Ascending aorta (tissue), 2 donors: Measurements from ENCODE around the gene STRN3. TPM values are rescaled to one million over a fixed set of nuclear protein-coding genes. Genes with fewer than 3 reads are reported as not detected.
"Not testable (repeated sequence)": the region's sequence is repeated elsewhere in the genome, so short reads cannot be mapped to it uniquely, and the experiment has no call there.

Source experiments
- DNase-seq, 2 donors: peaks; one replicate each; pipeline ENCODE4 v3.0.0-alpha.2; 2019; ENCODE audit warnings: low spot score in 2 of 2
- H3K27ac ChIP-seq, 2 donors: fragments of 200-600 bp; sonication (generic); one replicate each; pipeline ENCODE4 v1.5.1; 2016 to 2017; ENCODE audit warnings: mild to moderate bottlenecking in 1 of 2
- H3K27me3 ChIP-seq: fragments of 200-600 bp; sonication (generic); one replicate; pipeline ENCODE4 v1.5.1; 2017
- H3K36me3 ChIP-seq, 2 donors: fragments of 200-600 bp; sonication (generic); one replicate each; pipeline ENCODE4 v1.5.1; 2016
- H3K4me1 ChIP-seq, 2 donors: fragments of 200-600 bp; sonication (generic); one replicate each; pipeline ENCODE4 v1.5.1; 2016 to 2017; ENCODE audit warnings: mild to moderate bottlenecking in 1 of 2
- H3K4me3 ChIP-seq, 2 donors: fragments of 200-600 bp; sonication (generic); one replicate each; pipeline ENCODE4 v1.5.1; 2016 to 2017; ENCODE audit warnings: mild to moderate bottlenecking in 1 of 2
- H3K9me3 ChIP-seq, 2 donors: fragments of 200-600 bp; sonication (generic); one replicate each; pipeline ENCODE4 v1.5.1; 2016
- CTCF ChIP-seq, 3 experiments: fragments of 200-600 bp in 2 of 3; fragments of 450-650 bp in 1 of 3; sonication (generic) in 2 of 3; IDR thresholded peaks; one replicate each; pipeline ENCODE4 v1.5.1; 2016 to 2019; ENCODE audit warnings: antibody characterized with exemption in 3 of 3, mild to moderate bottlenecking in 1 of 3, moderate library complexity in 1 of 3
- intact Hi-C: fragments of 100-400 bp; cut with DNase I; formaldehyde crosslinking; loops from one replicate; pipeline ENCODE4 v1.15.1; 2023
- total RNA-seq: library from RNA; depleted of rRNA; stranded (reverse); fragments of >200 nt; gene quantifications from one replicate; pipeline ENCODE4 v1.1.0, GENCODE V29; 2016

Gene STRN3
- total RNA-seq, result 38.5 TPM

GRCh38 chr14:31026077-31026449 is at the start of gene STRN3:
Gene STRN3, minus strand, starts transcription at chr14:31026379. Its CDS starts 194 bp downstream, at chr14:31026185.
- intact Hi-C loops, result loop anchor here (2.0 to 5.0 kb wide), 6 partner anchors 31 to 1176 kb away; partner anchors contain the start of genes ARHGAP5, DTD2, HECTD1 and RNU6-7

GRCh38 chr14:31075144-31075543 is 49.0 kb upstream of the STRN3 start:
- TF ChIP-seq CTCF (IDR thresholded peaks at IDR 0.05), result no peak
- no peaks in the 10 kb centered on the region for H3K9me3 ChIP-seq
- intact Hi-C loops, result no loop called here
- H3K4me3 ChIP-seq, result no peak overlapping the region
- H3K36me3 ChIP-seq, result peaks cover 0 to 16% of the 10 kb centered on the region in 2 donors
- DNase-seq, result no peak
- H3K4me1 ChIP-seq, result peaks cover 0 to 16% of the 10 kb centered on the region in 2 donors
- H3K27ac ChIP-seq, result no peak overlapping the region
- H3K27me3 ChIP-seq, result no peaks in the 10 kb centered on the region

More at GRCh38 chr14:31026077-31026449, at the start of gene STRN3:
- TF ChIP-seq CTCF (IDR thresholded peaks at IDR 0.05), result no peak
- no peak for DNase-seq
- Histone ChIP-seq H3K27ac (peak within 1 kb of the TSS; percentile 100), H3K4me1 (peaks cover 0 to 14% of the 10 kb centered on the region in 2 donors), H3K36me3 (no peaks in the 10 kb centered on the region), H3K9me3 (no peaks in the 10 kb centered on the region), H3K4me3 (peak within 1 kb of the TSS; percentile 98 to 100), H3K27me3 (no peaks in the 10 kb centered on the region)

- H3K27ac ChIP-seq, result no peak overlapping the region
- no peak for TF ChIP-seq CTCF (IDR thresholded peaks at IDR 0.05)
- no peak overlapping the region for H3K4me3 ChIP-seq
- H3K27me3 ChIP-seq, result no peaks in the 10 kb centered on the region
- H3K9me3 ChIP-seq, result no peaks in the 10 kb centered on the region
- intact Hi-C loops, result no loop called here
- peaks cover 0 to 17% of the 10 kb centered on the region in 2 donors for H3K36me3 ChIP-seq
- no peak for DNase-seq
- no peaks in the 10 kb centered on the region for H3K4me1 ChIP-seq
Observed at GRCh38 chr14:31071151-31071550, 45.0 kb upstream of the STRN3 start.

- DNase-seq, result no peak
- H3K4me3 ChIP-seq, result no peak overlapping the region
- H3K27me3 ChIP-seq, result no peaks in the 10 kb centered on the region
- H3K4me1 ChIP-seq, result no peaks in the 10 kb centered on the region
- TF ChIP-seq CTCF (IDR thresholded peaks at IDR 0.05), result no peak
- intact Hi-C loops, result no loop called here
- H3K27ac ChIP-seq, result no peak overlapping the region
- peaks cover 0 to 15% of the 10 kb centered on the region in 2 donors for H3K36me3 ChIP-seq
- H3K9me3 ChIP-seq, result no peaks in the 10 kb centered on the region
Observed at GRCh38 chr14:31070431-31070830, 44.3 kb upstream of the STRN3 start.

GRCh38 chr14:31069343-31069742 is 43.2 kb upstream of the STRN3 start:
- no peaks in the 10 kb centered on the region for H3K9me3 ChIP-seq
- peaks cover 0 to 7% of the 10 kb centered on the region in 2 donors for H3K36me3 ChIP-seq
- H3K27me3 ChIP-seq, result no peaks in the 10 kb centered on the region
- intact Hi-C loops, result no loop called here
- no peak overlapping the region for H3K4me3 ChIP-seq
- no peak for TF ChIP-seq CTCF (IDR thresholded peaks at IDR 0.05)
- no peak overlapping the region for H3K27ac ChIP-seq
- no peak for DNase-seq
- no peaks in the 10 kb centered on the region for H3K4me1 ChIP-seq

- H3K27ac ChIP-seq, result no peak overlapping the region
- H3K4me3 ChIP-seq, result no peak overlapping the region
- no peaks in the 10 kb centered on the region for H3K27me3 ChIP-seq
- intact Hi-C loops, result no loop called here
- H3K4me1 ChIP-seq, result no peaks in the 10 kb centered on the region
- H3K36me3 ChIP-seq, result peaks cover 0 to 7% of the 10 kb centered on the region in 2 donors
- no peak for DNase-seq
- TF ChIP-seq CTCF (IDR thresholded peaks at IDR 0.05), result no peak
- no peaks in the 10 kb centered on the region for H3K9me3 ChIP-seq
Observed at GRCh38 chr14:31068235-31068634, 42.1 kb upstream of the STRN3 start.

GRCh38 chr14:31062908-31063307 is 36.7 kb upstream of the STRN3 start:
- H3K36me3 ChIP-seq, H3K4me3 ChIP-seq, H3K27ac ChIP-seq, DNase-seq, H3K27me3 ChIP-seq, H3K9me3 ChIP-seq, intact Hi-C loops, H3K4me1 ChIP-seq: not testable (repeated sequence)
